Tibial artery (tissue), 4 donors: ENCODE measurements around the gene RNLS.

Experiments
- DNase-seq, 2 donors: peaks; one replicate each; pipeline ENCODE4 v3.0.0-alpha.2; 2019
- H3K27ac ChIP-seq, 2 donors: fragments of 200-600 bp; sonication (generic) in 1 of 2; 1 replicate in 1 of 2; 2 replicates in 1 of 2; pipeline ENCODE4 v1.5.1; 2018 to 2019; ENCODE audit warnings: mild to moderate bottlenecking in 1 of 2
- H3K27me3 ChIP-seq, 2 donors: fragments of 200-600 bp; sonication (generic) in 1 of 2; one replicate each; pipeline versions ENCODE4 v1.5.1 to v1.6.0; 2016 to 2019
- H3K36me3 ChIP-seq, 3 donors: fragments of 200-600 bp; sonication (generic) in 2 of 3; one replicate each; pipeline ENCODE4 v1.5.1; 2016 to 2019; ENCODE audit warnings: mild to moderate bottlenecking in 2 of 3
- H3K4me1 ChIP-seq, 4 donors: fragments of 200-600 bp; sonication (generic) in 2 of 4; 1 replicate in 3 of 4; 2 replicates in 1 of 4; pipeline ENCODE4 v1.5.1; 2016 to 2019
- H3K4me3 ChIP-seq, 2 donors: fragments of 200-600 bp; sonication (generic) in 1 of 2; 1 replicate in 1 of 2; 2 replicates in 1 of 2; pipeline ENCODE4 v1.5.1; 2018 to 2019; ENCODE audit warnings: mild to moderate bottlenecking in 2 of 2
- H3K9me3 ChIP-seq, 3 donors: fragments of 200-600 bp; sonication (generic) in 1 of 3; one replicate each; pipeline ENCODE4 v1.5.1; 2016 to 2019
- CTCF ChIP-seq, 2 experiments: fragments of 200-600 bp in 1 of 2; fragments of 450-650 bp in 1 of 2; IDR thresholded peaks; one replicate each; pipeline ENCODE4 v1.5.1; 2017 to 2019; ENCODE audit warnings: antibody characterized with exemption in 2 of 2, mild to moderate bottlenecking in 1 of 2, moderate library complexity in 1 of 2
- intact Hi-C: fragments of 100-400 bp; cut with DNase I; formaldehyde crosslinking; loops from one replicate; pipeline ENCODE4 v1.15.0; 2023; ENCODE audit warnings: low total_unique reads

Gene RNLS

GRCh38 chr10:88508796-88509195, 74.3 kb downstream of the RNLS start:
- TF ChIP-seq CTCF (IDR thresholded peaks at IDR 0.05), result no peak
- H3K27me3 ChIP-seq, result no peaks in the 10 kb centered on the region
- intact Hi-C loops, result no loop called here
- no peaks in the 10 kb centered on the region for H3K36me3 ChIP-seq
- no peaks in the 10 kb centered on the region for H3K4me1 ChIP-seq
- DNase-seq, result no peak
- H3K4me3 ChIP-seq, result no peak overlapping the region
- H3K27ac ChIP-seq, result no peak overlapping the region
- no peaks in the 10 kb centered on the region for H3K9me3 ChIP-seq

GRCh38 chr10:88507826-88508453, 75.2 kb downstream of the RNLS start:
- H3K9me3 ChIP-seq, result no peaks in the 10 kb centered on the region
- H3K27ac ChIP-seq, result no peak overlapping the region
- DNase-seq, result no peak
- no peak for TF ChIP-seq CTCF (IDR thresholded peaks at IDR 0.05)
- no peaks in the 10 kb centered on the region for H3K36me3 ChIP-seq
- no peaks in the 10 kb centered on the region for H3K27me3 ChIP-seq
- intact Hi-C loops, result no loop called here
- H3K4me1 ChIP-seq, result no peaks in the 10 kb centered on the region
- H3K4me3 ChIP-seq, result no peak overlapping the region

- no peaks in the 10 kb centered on the region for H3K9me3 ChIP-seq
- intact Hi-C loops, result no loop called here
- TF ChIP-seq CTCF (IDR thresholded peaks at IDR 0.05), result no peak
- no peaks in the 10 kb centered on the region for H3K36me3 ChIP-seq
- H3K27ac ChIP-seq, result no peak overlapping the region
- H3K4me3 ChIP-seq, result no peak overlapping the region
- no peaks in the 10 kb centered on the region for H3K27me3 ChIP-seq
- H3K4me1 ChIP-seq, result no peaks in the 10 kb centered on the region
- DNase-seq, result no peak
Observed at GRCh38 chr10:88507404-88507803, 75.7 kb downstream of the RNLS start.

GRCh38 chr10:88505680-88506215, 77.4 kb downstream of the RNLS start:
- H3K9me3 ChIP-seq, result no peaks in the 10 kb centered on the region
- DNase-seq, result no peak
- no peak overlapping the region for H3K4me3 ChIP-seq
- intact Hi-C loops, result no loop called here
- no peaks in the 10 kb centered on the region for H3K27me3 ChIP-seq
- H3K4me1 ChIP-seq, result no peaks in the 10 kb centered on the region
- no peak overlapping the region for H3K27ac ChIP-seq
- H3K36me3 ChIP-seq, result no peaks in the 10 kb centered on the region
- no peak for TF ChIP-seq CTCF (IDR thresholded peaks at IDR 0.05)

GRCh38 chr10:88505265-88505664, 77.9 kb downstream of the RNLS start:
- no peaks in the 10 kb centered on the region for H3K27me3 ChIP-seq
- H3K27ac ChIP-seq, result no peak overlapping the region
- no peak for TF ChIP-seq CTCF (IDR thresholded peaks at IDR 0.05)
- H3K9me3 ChIP-seq, result no peaks in the 10 kb centered on the region
- intact Hi-C loops, result no loop called here
- no peak for DNase-seq
- H3K4me3 ChIP-seq, result no peak overlapping the region
- no peaks in the 10 kb centered on the region for H3K36me3 ChIP-seq
- H3K4me1 ChIP-seq, result no peaks in the 10 kb centered on the region

- intact Hi-C loops, result no loop called here
- Histone ChIP-seq H3K36me3 (no peaks in the 10 kb centered on the region), H3K9me3 (no peaks in the 10 kb centered on the region), H3K4me3 (no peak overlapping the region), H3K4me1 (no peaks in the 10 kb centered on the region), H3K27ac (no peak overlapping the region), H3K27me3 (no peaks in the 10 kb centered on the region)
- TF ChIP-seq CTCF (IDR thresholded peaks at IDR 0.05), result no peak
- DNase-seq, result no peak
Observed at GRCh38 chr10:88500656-88501055, 82.5 kb downstream of the RNLS start.
